T-helper 17 cell (primary cell): Measurements from ENCODE around the gene ABCC4. TPM values are rescaled to one million over a fixed set of nuclear protein-coding genes. Genes with fewer than 3 reads are reported as not detected.

Source experiments
- ATAC-seq: fragments of 150-1000 bp; cut with Tn5 transposase; 2 replicates; pipeline ENCODE4 v1.10.0; 2021; ENCODE audit warnings: mild to moderate bottlenecking, moderate library complexity
- DNase-seq, 3 donors: peaks; one replicate each; pipeline versions ENCODE4 v3.0.0 to v3.0.0-alpha.2; 2020 to 2021
- H3K9me3 ChIP-seq: one replicate; pipeline ENCODE4 v1.7.0; 2013; ENCODE audit warnings: low read length, mild to moderate bottlenecking; ENCODE audit not compliant: control insufficient read depth, poor library complexity, severe bottlenecking
- H3K27ac Mint-ChIP-seq: one replicate; pipeline ENCODE4 v1.8.0; 2022; ENCODE audit warnings: mild to moderate bottlenecking, moderate library complexity, mixed read lengths
- H3K27me3 Mint-ChIP-seq: one replicate; pipeline ENCODE4 v1.8.0; 2022; ENCODE audit warnings: mixed read lengths
- H3K36me3 Mint-ChIP-seq: one replicate; pipeline ENCODE4 v1.8.0; 2022; ENCODE audit warnings: low read depth, mixed read lengths
- H3K4me1 Mint-ChIP-seq: one replicate; pipeline ENCODE4 v1.8.0; 2022; ENCODE audit warnings: mild to moderate bottlenecking, mixed read lengths
- H3K4me3 Mint-ChIP-seq: one replicate; pipeline ENCODE4 v1.8.0; 2022; ENCODE audit warnings: mild to moderate bottlenecking, moderate library complexity, mixed read lengths
- total RNA-seq, 4 donors: library from RNA in 2 of 4; stranded (reverse) in 2 of 4; gene quantifications; one replicate each; pipeline ENCODE4 v1.2.3 and lab custom pipeline; 2022 to 2026

ABCC4 gene
- total RNA-seq, 2 donors from 2014 or later, result 6.3 to 14.2 TPM

DNA sequence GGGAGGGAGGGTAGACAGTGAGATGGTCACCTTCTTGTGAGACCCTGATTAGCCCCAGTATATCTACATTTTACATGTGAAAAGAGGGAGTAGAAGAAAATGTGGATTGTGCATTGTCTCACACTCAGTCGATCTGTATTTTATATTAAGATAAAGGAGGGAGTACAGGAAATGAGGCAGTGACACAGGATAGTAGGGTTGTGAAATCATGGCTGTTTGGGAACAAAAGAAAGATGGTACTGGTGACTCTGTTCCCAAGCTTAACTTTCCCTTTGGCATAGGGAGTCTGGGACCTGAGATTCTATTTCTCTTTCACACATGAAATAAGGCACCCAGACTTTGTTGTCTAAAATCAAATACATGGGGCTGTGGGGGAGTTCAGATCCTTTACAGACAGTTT is 194.7 kb downstream of the ABCC4 start:
- Mint-ChIP-seq H3K4me1 (peaks cover 4% of the 10 kb centered on the region), H3K4me3 (no peak overlapping the region), H3K27me3 (no peaks in the 10 kb centered on the region), H3K36me3 (peaks cover 3% of the 10 kb centered on the region), H3K27ac (no peak overlapping the region)
- no peak for ATAC-seq
- H3K9me3 ChIP-seq, result no peaks in the 10 kb centered on the region
- DNase-seq, result no peak

DNA sequence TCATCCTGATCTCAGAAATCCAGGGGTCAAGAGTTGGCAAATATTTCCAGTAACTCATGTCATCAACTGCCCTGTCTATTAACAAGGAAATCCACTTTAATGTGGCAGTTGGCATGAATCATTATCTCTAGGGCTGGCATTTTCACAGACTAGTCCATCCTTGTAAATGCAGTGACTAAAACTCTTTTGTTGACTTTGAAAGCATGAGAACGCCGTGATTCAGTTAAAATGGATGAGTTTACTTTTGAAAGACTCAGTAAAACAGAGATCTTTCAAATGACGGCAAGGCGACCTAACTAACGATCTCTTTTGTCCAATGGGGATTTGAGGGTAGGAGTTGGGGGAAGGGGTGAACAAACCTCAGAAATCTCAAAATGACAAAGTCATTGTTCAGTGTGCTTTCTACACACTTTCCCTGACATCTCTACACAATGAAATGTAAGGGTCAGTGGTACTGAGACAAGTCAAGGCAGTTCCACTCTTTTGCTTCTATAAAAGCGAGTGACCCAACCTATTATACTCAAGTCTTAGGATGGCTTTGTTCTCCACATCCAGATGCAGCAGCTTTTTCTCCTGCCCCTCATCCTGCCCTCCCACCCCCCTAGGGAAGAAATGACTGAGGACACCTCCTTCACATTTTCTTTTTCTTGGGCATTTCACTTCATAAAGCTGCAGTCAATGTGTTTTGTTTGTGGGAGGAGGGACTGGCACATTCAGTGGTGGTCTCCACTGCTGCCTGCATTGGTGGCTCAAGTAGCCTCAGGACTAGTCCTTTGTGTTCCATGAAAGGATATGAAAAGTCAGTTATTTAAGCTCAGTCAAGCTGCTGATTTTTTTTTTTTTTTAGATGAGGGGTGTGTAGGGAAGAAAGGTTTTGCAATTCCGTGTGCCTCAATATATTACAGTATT is 200.5 kb downstream of the ABCC4 start:
- no peak overlapping the region for H3K4me3 Mint-ChIP-seq
- H3K9me3 ChIP-seq, result no peaks in the 10 kb centered on the region
- no peak overlapping the region for H3K27ac Mint-ChIP-seq
- peaks cover 5% of the 10 kb centered on the region for H3K36me3 Mint-ChIP-seq
- no peak for DNase-seq
- peaks cover 4% of the 10 kb centered on the region for H3K4me1 Mint-ChIP-seq
- H3K27me3 Mint-ChIP-seq, result no peaks in the 10 kb centered on the region
- ATAC-seq, result no peak

DNA sequence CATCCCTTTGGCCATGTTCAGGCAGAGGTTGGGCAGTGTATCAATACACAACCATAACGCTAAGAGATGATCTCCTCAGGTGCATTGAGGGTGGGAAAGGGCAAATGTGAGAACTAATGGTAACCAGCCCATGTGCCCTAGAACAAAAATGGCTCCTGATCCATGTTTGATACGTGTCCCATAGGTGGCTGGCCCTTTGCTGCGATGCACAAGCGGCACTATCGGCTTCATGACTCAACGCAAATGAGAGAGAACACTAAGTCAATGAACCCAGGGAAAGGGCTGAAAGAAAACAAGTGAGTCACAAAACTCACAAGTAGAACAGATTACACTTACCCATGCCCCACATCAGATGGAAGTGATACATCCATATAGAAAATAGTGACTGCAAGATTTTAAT is 201.7 kb downstream of the ABCC4 start:
- no peaks in the 10 kb centered on the region for H3K27me3 Mint-ChIP-seq
- H3K27ac Mint-ChIP-seq, result no peak overlapping the region
- no peak for DNase-seq
- no peak overlapping the region for H3K4me3 Mint-ChIP-seq
- ATAC-seq, result no peak
- H3K4me1 Mint-ChIP-seq, result peaks cover 4% of the 10 kb centered on the region
- H3K36me3 Mint-ChIP-seq, result peaks cover 3% of the 10 kb centered on the region
- no peaks in the 10 kb centered on the region for H3K9me3 ChIP-seq

DNA sequence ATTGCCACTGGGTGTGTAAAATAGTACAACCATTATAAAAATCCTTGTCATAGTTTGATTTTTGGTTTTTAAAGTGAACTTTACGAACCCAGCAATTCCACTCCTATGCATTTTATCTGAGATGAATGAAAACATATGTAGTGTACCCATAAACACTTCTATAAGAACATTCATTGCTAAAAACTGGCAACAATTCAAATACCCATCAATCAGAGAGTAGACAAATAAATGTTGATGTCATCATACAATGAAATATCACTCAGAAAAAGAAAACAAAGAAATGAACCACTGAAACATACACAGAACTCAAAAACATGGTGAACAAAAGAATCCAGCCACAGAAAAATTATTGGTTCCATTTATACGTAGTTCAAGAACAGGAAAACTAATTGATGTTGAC is 202.3 kb downstream of the ABCC4 start:
- DNase-seq (no peak), ATAC-seq (no peak)
- no peaks in the 10 kb centered on the region for H3K9me3 ChIP-seq
- Mint-ChIP-seq H3K27ac (no peak overlapping the region), H3K27me3 (no peaks in the 10 kb centered on the region), H3K4me1 (peaks cover 4% of the 10 kb centered on the region), H3K4me3 (no peak overlapping the region), H3K36me3 (peaks cover 2% of the 10 kb centered on the region)

DNA sequence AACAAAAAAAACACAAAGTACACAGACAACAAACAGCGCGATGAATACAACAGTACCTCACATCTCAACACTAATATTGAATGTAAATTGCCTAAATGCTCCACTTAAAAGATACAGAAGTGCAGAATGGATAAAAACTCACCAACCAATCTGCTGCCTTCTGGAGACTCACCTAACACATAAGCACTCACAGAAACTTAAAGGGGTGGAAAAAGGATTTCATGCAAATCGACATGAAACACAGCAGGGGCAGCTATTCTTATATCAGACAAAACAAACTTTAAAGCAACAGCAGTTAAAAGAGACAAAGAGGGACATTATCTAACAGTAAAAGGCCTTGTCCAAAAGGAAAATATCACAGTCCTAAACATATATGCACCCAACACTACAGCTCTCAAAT is 209.5 kb downstream of the ABCC4 start:
- H3K9me3 ChIP-seq, result no peaks in the 10 kb centered on the region
- Mint-ChIP-seq H3K4me3 (no peak overlapping the region), H3K27ac (no peak overlapping the region), H3K27me3 (no peaks in the 10 kb centered on the region), H3K4me1 (no peaks in the 10 kb centered on the region), H3K36me3 (no peaks in the 10 kb centered on the region)
- ATAC-seq (no peak), DNase-seq (no peak)

DNA sequence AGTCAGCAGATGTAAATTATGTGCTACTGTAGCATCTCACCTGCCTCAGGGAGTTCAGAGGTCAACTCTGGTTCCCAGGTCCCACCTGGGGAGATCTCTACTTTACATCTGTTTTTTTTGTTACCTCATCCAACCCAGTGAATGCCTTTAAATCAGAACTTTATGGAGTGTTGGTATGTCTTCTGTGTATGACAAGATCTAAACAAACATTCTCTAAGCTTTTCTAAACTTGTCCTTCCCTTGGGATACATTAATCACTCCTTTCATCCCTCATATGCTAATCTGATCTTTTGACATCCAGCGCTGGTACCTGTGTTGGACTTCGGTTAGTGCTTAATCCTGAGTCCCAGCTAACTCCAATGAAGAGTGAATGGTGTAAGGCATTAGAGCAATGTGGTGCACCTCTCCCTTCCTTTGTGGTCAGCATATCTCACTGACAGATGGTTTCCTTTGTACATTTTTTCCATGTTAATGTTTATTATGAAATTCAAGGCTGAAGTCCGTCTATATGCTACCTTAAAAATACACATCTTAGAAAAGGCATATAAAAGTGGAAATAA is 213.4 kb downstream of the ABCC4 start:
- DNase-seq, result no peak
- Mint-ChIP-seq H3K4me1 (no peaks in the 10 kb centered on the region), H3K27ac (no peak overlapping the region), H3K27me3 (no peaks in the 10 kb centered on the region), H3K4me3 (no peak overlapping the region), H3K36me3 (no peaks in the 10 kb centered on the region)
- no peaks in the 10 kb centered on the region for H3K9me3 ChIP-seq
- no peak for ATAC-seq

DNA sequence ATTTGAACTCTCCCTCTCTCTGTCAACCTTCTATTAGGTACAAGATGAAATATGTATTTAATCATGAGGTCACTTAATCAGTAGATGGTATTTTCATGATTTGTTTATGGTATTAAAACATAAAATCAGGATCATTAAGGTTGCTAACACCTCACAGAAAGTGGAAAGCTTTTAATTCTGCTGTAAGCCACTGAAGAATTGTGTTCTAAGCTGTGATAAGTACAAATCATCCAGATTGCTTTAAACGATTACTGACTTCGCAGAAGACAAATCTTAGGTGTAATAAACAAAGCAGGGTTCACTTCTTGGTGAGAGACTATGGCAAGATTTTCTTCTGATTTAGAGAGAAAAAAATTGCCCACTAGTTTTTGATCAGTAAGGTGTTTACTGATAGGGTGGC is 214.5 kb downstream of the ABCC4 start:
- H3K9me3 ChIP-seq, result no peaks in the 10 kb centered on the region
- no peaks in the 10 kb centered on the region for H3K4me1 Mint-ChIP-seq
- DNase-seq, result no peak
- no peaks in the 10 kb centered on the region for H3K27me3 Mint-ChIP-seq
- no peaks in the 10 kb centered on the region for H3K36me3 Mint-ChIP-seq
- no peak for ATAC-seq
- no peak overlapping the region for H3K4me3 Mint-ChIP-seq
- H3K27ac Mint-ChIP-seq, result no peak overlapping the region

DNA sequence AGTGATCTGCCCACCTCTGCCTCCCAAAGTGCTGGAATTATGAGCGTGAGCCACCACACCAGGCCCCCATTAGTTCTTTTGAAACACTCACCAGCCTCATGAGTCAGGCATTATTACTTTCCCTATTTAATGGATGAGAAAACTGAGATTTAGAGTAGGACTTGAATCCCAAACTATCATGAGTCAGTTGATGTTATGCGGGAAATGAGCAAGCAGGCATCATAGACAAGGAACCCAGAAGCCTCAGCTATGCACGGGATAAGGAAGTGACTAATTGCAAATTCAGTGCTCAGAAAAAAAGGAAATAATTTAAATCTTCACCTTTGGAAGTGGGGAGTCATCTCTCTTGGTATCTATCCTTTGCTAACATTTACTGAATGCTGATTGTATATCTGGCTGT is 217.5 kb downstream of the ABCC4 start:
- Mint-ChIP-seq H3K4me3 (no peak overlapping the region), H3K36me3 (no peaks in the 10 kb centered on the region), H3K4me1 (no peaks in the 10 kb centered on the region), H3K27ac (no peak overlapping the region), H3K27me3 (no peaks in the 10 kb centered on the region)
- ATAC-seq (no peak), DNase-seq (no peak)
- no peaks in the 10 kb centered on the region for H3K9me3 ChIP-seq

DNA sequence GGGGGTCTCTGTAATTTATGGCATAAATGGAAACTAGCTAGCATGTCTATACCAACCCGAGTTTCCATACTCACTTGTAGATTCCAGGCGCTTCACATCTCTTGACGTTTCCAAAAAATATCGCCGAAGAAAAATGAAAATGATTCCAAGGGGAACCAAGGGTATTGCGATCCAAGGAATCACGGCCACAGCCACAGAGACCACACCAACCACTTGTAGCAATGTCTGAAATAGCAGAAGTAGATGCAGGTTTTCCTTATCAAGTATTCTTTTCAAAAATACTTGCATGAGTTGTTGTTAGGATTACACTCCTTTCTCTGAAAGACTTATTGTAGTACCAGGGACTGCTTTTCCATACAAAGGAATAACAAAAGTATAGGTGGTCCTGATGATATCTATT is 218.2 kb downstream of the ABCC4 start:
- no peak overlapping the region for H3K4me3 Mint-ChIP-seq
- H3K9me3 ChIP-seq, result no peaks in the 10 kb centered on the region
- no peaks in the 10 kb centered on the region for H3K4me1 Mint-ChIP-seq
- H3K36me3 Mint-ChIP-seq, result no peaks in the 10 kb centered on the region
- no peak overlapping the region for H3K27ac Mint-ChIP-seq
- no peaks in the 10 kb centered on the region for H3K27me3 Mint-ChIP-seq
- DNase-seq (no peak), ATAC-seq (no peak)

DNA sequence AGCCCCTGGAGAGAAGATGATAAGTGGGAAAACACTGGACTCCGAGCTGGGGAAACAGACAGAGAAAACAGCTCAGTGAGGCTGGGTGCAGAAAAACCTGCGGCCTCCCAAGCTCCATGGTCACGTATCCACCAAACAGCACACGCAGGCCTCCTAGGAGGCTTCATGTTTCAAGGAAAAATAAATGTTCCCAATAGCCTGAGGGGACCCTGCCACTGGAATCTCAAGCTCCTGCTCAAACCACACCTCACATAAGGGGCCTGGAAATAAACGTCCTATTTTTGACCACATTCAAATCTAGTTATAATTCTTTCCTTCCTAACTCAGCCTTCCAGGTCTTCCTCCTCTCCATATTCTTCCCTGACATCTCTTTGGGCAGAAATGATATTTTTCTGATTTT is 225.7 kb downstream of the ABCC4 start:
- Mint-ChIP-seq H3K36me3 (peaks cover 8% of the 10 kb centered on the region), H3K27ac (no peak overlapping the region), H3K4me3 (no peak overlapping the region), H3K27me3 (no peaks in the 10 kb centered on the region), H3K4me1 (no peaks in the 10 kb centered on the region)
- no peak for ATAC-seq
- no peaks in the 10 kb centered on the region for H3K9me3 ChIP-seq
- no peak for DNase-seq

DNA sequence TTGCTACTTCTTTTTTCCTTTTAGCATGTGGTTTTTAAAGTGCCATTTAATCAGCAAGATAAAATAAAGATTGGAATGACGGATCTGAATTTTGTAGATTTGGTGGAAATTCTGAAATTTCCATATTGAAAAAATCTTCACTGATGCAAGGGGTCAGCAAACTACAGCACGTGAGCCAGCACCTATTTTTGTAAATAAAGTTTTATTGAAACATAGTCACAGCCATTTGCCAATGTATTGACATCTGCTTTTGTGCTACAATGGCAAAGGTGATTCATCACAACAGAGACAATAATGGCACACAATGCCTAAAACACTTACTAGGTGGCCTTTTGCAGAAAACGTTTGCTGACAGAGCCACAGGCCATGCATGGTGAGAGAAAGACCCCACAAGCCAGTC is 226.4 kb downstream of the ABCC4 start:
- Mint-ChIP-seq H3K4me1 (no peaks in the 10 kb centered on the region), H3K27me3 (no peaks in the 10 kb centered on the region), H3K27ac (no peak overlapping the region), H3K36me3 (peaks cover 12% of the 10 kb centered on the region), H3K4me3 (no peak overlapping the region)
- DNase-seq (no peak), ATAC-seq (no peak)
- no peaks in the 10 kb centered on the region for H3K9me3 ChIP-seq

DNA sequence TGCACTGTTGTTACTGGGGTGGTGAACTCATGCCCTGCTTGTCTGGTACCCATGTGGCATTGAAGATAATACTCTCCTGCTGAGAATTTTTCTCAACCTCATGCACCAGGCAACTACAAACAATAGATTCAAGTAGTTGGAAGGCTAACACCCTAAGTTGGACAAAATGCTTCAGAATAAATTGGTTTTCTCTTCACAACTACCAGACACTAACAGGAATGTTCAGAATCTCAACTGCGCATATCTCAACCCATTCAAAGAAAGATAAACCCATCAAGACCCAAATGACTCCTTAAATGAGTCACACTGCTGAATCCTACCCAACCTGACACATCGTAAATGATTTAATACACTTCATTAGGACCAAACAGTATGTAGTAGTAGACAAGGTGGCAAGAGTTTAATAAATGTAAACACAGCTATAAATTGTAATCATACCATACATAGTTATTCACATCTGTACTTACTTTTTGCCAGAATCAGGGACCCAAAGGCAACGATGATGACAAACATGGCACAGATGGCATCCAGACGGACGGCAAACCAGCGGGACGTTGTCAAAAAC is 227.4 kb downstream of the ABCC4 start:
- peaks cover 14% of the 10 kb centered on the region for H3K36me3 Mint-ChIP-seq
- DNase-seq (no peak), ATAC-seq (no peak)
- H3K4me3 Mint-ChIP-seq, result no peak overlapping the region
- H3K27me3 Mint-ChIP-seq, result no peaks in the 10 kb centered on the region
- H3K4me1 Mint-ChIP-seq, result no peaks in the 10 kb centered on the region
- H3K9me3 ChIP-seq, result no peaks in the 10 kb centered on the region
- no peak overlapping the region for H3K27ac Mint-ChIP-seq

DNA sequence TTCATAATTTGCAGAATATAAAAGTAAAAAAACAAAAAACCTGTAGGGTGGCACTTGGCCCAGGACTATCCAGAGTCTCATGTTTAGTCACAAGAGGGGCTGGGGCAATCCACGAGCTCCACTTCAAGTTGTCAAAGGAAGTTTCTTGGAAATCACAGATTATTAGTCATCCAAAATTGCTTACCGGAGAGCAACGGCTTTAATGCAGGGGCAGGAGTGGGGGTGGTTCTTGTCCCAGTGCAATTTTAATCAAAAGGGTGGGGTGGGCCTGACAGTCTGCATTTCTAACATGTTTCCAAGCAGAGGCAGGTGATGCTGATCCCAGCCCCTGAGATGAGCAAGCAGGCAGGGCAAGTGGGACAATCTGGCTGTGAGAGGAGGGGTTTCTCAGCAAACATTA is 233.9 kb downstream of the ABCC4 start:
- Mint-ChIP-seq H3K27me3 (no peaks in the 10 kb centered on the region), H3K27ac (peak overlapping the region; percentile 29), H3K36me3 (peaks cover 12% of the 10 kb centered on the region), H3K4me3 (no peak overlapping the region), H3K4me1 (no peaks in the 10 kb centered on the region)
- no peaks in the 10 kb centered on the region for H3K9me3 ChIP-seq
- DNase-seq (no peak), ATAC-seq (no peak)
